Measurements from ENCODE around the gene MMP13. TPM values are rescaled to one million over a fixed set of nuclear protein-coding genes. Genes with fewer than 3 reads are reported as not detected.

The MMP13 gene
- polyA plus RNA-seq, 2 of the 4 experiments (the other 2 are of a cell fraction) = not detected

GRCh38 chr11:102971766-102972165, 16.2 kb upstream of the MMP13 start:
- FAIRE-seq (no peak), ATAC-seq (no peak), DNase-seq (ENCODE audit: low read depth in 1 of 2, low spot score in 1 of 2) (no peak)
- Histone ChIP-seq H3K4me1 (peaks cover 16% of the 10 kb centered on the region), H3K27ac (no peak overlapping the region), H3K4me3 (no peak overlapping the region), H3K9me3 (no peaks in the 10 kb centered on the region), H3K4me2 (no peak overlapping the region)
- CTCF ChIA-PET = no interaction called here
- TF ChIP-seq SREBF2 (IDR thresholded peaks at IDR 0.05) (no peak), RFX5 (IDR thresholded peaks at IDR 0.05) (no peak)
- TF ChIP-seq, protein P1, sequence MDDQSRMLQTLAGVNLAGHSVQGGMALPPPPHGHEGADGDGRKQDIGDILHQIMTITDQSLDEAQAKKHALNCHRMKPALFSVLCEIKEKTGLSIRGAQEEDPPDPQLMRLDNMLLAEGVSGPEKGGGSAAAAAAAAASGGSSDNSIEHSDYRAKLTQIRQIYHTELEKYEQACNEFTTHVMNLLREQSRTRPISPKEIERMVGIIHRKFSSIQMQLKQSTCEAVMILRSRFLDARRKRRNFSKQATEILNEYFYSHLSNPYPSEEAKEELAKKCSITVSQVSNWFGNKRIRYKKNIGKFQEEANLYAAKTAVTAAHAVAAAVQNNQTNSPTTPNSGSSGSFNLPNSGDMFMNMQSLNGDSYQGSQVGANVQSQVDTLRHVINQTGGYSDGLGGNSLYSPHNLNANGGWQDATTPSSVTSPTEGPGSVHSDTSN (IDR thresholded peaks at IDR 0.05) = no peak
- POLR2A ChIA-PET = no interaction called here

- Histone ChIP-seq H3K4me3 (no peak overlapping the region), H3K9me3 (no peaks in the 10 kb centered on the region), H3K27ac (no peak overlapping the region), H3K4me2 (no peak overlapping the region), H3K4me1 (no peaks in the 10 kb centered on the region)
- 96% methylated on average over 1 of the region's 1 CpG for WGBS (ENCODE audit: missing lambda C conversion rate)
- DNase-seq (ENCODE audit: low read depth in 1 of 2, low spot score in 1 of 2) (no peak), FAIRE-seq (no peak), ATAC-seq (no peak)
- CTCF ChIA-PET = interaction anchor here (1.3 kb wide), 1 partner anchor 26 kb away, joined by 3 read pairs; no protein-coding TSS in a partner anchor
- TF ChIP-seq USF2 (IDR thresholded peaks at IDR 0.05) (no peak), ZFP36 (IDR thresholded peaks at IDR 0.05; ENCODE audit: borderline replicate concordance, partially characterized antibody) (no peak), KDM5A (IDR thresholded peaks at IDR 0.05) (no peak), EP300 (IDR thresholded peaks at IDR 0.05) (no peak), FOSL2 (IDR thresholded peaks at IDR 0.05) (no peak), FOSL2 (CRISPR knock-in tag; IDR thresholded peaks at IDR 0.05) (no peak), NR3C1 (IDR thresholded peaks at IDR 0.05) (no peak), RFX5 (IDR thresholded peaks at IDR 0.05) (no peak), POLR2AphosphoS2 (conservative IDR thresholded peaks at IDR 0.05; ENCODE audit: low read length) (no peak), KDM1A (IDR thresholded peaks at IDR 0.05; ENCODE audit: low read depth) (no peak), ZC3H11A (IDR thresholded peaks at IDR 0.05) (no peak), FOSB (CRISPR knock-in tag; IDR thresholded peaks at IDR 0.05) (no peak)
- TF ChIP-seq, protein P2, sequence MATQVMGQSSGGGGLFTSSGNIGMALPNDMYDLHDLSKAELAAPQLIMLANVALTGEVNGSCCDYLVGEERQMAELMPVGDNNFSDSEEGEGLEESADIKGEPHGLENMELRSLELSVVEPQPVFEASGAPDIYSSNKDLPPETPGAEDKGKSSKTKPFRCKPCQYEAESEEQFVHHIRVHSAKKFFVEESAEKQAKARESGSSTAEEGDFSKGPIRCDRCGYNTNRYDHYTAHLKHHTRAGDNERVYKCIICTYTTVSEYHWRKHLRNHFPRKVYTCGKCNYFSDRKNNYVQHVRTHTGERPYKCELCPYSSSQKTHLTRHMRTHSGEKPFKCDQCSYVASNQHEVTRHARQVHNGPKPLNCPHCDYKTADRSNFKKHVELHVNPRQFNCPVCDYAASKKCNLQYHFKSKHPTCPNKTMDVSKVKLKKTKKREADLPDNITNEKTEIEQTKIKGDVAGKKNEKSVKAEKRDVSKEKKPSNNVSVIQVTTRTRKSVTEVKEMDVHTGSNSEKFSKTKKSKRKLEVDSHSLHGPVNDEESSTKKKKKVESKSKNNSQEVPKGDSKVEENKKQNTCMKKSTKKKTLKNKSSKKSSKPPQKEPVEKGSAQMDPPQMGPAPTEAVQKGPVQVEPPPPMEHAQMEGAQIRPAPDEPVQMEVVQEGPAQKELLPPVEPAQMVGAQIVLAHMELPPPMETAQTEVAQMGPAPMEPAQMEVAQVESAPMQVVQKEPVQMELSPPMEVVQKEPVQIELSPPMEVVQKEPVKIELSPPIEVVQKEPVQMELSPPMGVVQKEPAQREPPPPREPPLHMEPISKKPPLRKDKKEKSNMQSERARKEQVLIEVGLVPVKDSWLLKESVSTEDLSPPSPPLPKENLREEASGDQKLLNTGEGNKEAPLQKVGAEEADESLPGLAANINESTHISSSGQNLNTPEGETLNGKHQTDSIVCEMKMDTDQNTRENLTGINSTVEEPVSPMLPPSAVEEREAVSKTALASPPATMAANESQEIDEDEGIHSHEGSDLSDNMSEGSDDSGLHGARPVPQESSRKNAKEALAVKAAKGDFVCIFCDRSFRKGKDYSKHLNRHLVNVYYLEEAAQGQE (IDR thresholded peaks at IDR 0.05) = no peak
- POLR2A ChIA-PET = no interaction called here
Observed at GRCh38 chr11:102967497-102967896, 12.0 kb upstream of the MMP13 start.

GRCh38 chr11:102966011-102966410, 10.5 kb upstream of the MMP13 start:
- Histone ChIP-seq H3K4me3 (no peak overlapping the region), H3K4me2 (no peak overlapping the region), H3K9me3 (no peaks in the 10 kb centered on the region), H3K4me1 (no peaks in the 10 kb centered on the region), H3K27ac (no peak overlapping the region)
- FAIRE-seq (no peak), ATAC-seq (no peak), DNase-seq (ENCODE audit: low read depth in 1 of 2, low spot score in 1 of 2) (no peak)
- ChIA-PET POLR2A (no interaction called here), CTCF (no interaction called here)
- TF ChIP-seq ZFP36 (IDR thresholded peaks at IDR 0.05; ENCODE audit: borderline replicate concordance, partially characterized antibody) (no peak), MAX (IDR thresholded peaks at IDR 0.05) (no peak), KDM1A (IDR thresholded peaks at IDR 0.05; ENCODE audit: low read depth) (no peak), FOSB (CRISPR knock-in tag; IDR thresholded peaks at IDR 0.05) (no peak), HOXB13 (CRISPR knock-in tag; IDR thresholded peaks at IDR 0.05; ENCODE audit: low read depth) (no peak), MAFK (IDR thresholded peaks at IDR 0.05; ENCODE audit: partially characterized antibody) (no peak), CBX2 (IDR thresholded peaks at IDR 0.05; ENCODE audit: borderline replicate concordance, low read depth) (no peak), MYC (IDR thresholded peaks at IDR 0.05; ENCODE audit: borderline replicate concordance, low read length) (no peak), CEBPB (IDR thresholded peaks at IDR 0.05) (no peak)
